Hematopoietic multipotent progenitor cell treated with erythropoietin and hydrocortisone succinate and interleukin-3 and kit ligand, for 15 days (in vitro differentiated cells): ENCODE results near the gene SLTM.
"Not testable (repeated sequence)": the region's sequence is repeated elsewhere in the genome, so short reads cannot be mapped to it uniquely, and the experiment has no call there.

ENCODE experiments used
- DNase-seq: peaks from one replicate; pipeline ENCODE4 v3.0.0-alpha.2; 2015; ENCODE audit warnings: low spot score

The SLTM gene

DNA sequence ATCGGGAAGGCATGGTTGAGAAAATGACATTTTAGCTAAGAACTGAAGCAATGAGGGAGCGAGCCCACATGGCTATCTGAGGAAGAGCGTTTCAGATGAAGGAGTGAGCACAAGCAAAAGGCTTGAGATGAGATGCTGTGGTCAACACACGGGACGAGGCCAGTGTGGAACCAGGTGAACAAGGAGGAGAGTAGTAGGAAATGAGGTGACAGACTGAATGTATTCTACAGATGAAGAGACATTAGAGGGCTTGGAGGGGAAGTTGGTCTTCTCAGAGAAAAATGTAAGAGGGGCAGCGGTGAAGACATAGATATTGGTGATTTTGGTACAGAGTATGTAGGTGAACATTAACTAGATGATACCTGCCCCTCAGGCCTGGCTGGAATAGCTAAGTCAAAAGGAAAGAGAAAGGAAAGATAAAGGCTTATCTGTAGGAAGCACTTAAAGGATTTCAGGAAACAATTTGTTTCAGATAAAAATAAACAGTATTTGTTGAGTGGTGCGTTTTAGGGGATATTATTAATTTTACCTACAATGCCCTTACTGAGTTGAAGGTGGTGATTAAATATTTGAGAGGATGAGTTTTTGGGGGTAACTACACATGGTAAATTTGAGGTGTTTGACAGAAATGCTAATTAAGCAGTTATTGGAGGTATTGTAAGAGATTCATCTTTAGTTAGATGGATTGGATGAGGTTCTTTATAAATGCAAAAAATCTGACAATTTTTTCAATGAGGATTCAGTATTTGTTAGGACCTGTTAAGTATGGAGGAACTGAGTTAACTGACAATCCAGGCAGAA, 57.0 kb downstream of the SLTM start:
- no peak for DNase-seq

DNA sequence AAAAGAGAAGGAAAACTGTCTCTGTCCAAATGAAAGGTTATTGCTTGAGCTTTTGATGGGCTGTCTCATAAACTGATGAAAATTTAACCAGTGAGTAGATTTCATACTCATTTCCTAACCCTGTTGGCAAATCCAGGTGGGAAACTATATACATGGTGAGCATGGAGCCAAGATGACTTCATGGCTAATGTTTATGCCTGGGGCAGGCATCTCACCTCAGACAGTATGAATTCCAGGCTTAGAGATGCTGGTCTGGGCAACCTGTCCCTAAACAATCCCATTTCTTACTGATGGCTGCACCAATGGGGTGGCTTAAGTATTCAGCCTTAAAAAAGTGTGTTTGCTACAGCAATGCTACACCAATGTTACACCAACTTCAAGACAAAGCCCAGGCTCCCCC, 58.1 kb downstream of the SLTM start:
- DNase-seq = no peak

DNA sequence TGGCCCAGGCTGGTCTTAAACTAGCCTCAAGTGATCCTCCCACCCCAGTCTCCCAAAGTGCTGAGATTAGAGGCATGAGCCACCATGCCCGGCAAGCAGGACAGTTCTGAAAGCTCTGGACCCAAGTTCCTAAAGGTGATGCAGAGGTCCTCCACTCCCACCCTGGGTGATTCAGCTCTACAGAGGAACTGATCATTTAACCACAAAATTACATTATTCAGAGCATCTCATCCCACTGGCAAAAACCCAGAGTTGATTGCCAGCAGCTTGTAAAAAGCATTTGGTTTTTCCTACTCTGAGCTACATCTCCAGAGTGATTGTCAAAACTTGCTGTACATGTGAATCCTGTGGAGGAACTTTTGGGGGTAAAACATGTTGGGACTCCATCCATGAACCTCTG, 60.2 kb downstream of the SLTM start:
- DNase-seq = no peak

DNA sequence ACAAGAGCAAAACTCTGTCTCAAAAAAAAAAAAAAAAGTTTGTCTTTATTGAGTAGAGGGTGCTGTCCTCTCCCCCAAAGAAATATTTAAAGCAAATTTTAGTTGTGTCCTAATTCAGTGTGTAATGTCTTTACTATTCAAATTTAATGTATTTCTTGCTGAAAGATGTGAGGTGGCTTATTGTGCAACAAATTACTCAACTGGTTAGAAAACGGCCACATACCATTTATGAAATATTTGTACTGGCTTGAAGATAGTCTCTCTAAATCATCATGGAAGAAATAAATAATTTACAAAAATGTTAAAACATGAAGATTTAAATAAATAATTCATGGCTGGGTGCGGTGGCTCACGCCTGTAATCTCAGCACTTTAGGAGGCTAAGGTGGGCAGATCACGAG, 63.0 kb downstream of the SLTM start:
- DNase-seq = no peak

DNA sequence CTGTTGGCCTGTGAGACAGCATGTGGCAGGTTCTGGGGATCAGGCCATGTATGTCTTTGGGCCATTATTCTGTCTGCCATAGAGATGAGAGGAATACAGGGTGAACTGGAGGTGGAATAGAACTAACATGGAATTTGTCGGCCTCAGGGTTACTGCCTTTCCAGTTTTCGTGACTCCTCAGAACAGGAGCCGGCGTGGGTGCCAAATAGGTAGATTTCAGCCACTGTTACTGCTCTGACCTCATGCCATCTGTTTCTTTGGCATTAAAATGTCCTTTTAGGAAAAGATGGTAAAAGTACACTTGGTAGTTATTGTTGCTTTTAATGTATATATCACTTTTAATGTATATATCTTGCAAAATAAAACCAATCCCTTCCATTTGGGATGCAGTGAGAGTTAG, 65.6 kb downstream of the SLTM start:
- no peak for DNase-seq

DNA sequence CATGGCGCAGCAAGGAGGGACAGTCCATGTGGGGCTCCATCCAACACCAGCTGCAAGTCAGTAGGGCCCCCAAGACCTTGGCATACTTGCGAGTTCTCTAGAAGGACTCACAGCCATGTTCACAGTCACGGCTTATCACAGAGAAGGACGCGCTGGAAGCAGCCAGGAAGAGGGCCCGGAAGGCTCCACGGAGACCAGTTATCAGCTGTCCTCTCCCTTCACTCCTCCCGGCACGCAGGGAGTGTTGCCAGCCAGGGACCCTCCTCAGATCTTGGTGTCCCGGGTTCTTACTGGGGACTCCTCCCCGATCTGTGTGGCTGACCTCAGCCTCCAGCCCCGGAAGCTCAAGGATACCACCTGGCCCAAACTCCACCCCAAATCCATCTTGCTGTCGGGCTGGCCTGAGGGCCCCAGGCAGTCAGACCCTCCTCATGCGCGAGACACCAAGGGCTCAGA, 68.0 kb downstream of the SLTM start:
- no peak for DNase-seq

DNA sequence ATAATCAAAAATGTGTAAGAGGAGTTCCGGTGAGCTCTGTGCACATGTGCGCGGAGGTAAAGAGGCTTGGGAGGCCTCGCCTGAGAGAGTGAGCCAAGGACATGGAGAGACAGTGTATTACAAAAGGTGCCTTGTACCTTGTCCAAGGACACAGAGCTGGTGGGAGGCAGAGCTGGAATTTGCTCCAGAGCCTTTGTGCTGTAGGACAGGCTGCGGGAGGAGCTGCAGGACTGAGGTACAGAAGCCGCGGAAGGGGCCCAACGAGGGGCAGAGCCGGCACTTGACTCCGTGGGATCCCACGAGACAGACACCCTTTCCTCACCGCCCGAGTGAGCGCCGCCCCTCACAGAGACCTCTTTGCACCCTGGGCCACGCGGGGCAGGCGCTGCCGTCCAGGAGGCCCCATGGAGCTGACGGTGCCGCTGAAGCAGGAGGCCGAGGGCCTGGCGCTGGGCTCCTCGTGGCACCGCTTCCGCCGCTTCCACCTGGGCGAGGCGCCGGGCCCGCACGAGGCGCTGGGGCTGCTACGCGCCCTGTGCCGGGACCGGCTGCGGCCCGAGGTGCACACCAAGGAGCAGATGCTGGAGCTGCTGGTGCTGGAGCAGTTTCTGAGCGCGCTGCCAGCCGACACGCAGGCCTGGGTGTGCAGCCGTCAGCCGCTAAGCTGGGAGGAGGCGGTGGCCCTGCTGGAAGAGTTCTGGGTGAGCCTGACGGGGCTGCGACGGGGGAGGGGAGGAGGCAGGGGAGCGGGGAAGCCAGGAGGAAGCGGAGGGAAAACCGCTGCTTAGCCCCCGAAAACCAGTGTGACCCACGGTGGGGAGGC, 68.7 kb downstream of the SLTM start:
- no peak for DNase-seq

DNA sequence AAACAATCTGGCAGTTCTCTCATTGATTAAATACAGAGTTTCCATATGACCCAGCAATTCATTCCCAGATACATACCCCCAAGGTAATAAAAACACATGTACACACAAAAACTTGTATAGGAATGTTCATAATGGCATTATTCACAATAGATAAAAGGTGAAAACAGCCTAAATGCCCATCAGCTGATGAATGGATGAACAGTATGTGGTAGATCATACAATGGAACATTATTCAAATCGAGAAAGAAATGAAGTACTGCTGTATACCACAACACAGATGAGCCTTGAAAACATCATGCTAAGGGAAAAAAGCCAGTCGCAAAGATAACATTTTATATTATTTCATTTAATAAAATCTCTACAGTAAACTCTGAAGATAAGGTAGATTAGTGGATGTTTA, 71.2 kb downstream of the SLTM start:
- DNase-seq = no peak

DNA sequence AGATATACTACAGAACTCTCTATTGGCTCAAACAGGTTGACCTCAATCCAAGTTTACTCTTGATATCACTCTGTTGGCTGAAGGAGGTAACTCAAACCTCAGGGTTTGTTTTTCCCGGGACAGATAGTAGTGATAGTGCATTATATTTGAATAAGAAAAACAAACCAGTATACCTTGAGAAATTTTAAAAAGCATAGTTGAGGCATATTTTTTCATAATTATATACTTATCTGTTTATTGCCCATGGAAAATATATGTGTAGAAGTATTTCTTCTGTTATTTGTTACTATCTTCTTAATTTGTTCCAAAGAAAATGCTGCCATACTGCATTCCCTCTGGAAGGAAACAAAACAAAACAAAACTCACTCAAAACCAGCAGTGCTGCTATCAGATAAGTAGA, 76.9 kb downstream of the SLTM start:
- DNase-seq = not testable (repeated sequence)

DNA sequence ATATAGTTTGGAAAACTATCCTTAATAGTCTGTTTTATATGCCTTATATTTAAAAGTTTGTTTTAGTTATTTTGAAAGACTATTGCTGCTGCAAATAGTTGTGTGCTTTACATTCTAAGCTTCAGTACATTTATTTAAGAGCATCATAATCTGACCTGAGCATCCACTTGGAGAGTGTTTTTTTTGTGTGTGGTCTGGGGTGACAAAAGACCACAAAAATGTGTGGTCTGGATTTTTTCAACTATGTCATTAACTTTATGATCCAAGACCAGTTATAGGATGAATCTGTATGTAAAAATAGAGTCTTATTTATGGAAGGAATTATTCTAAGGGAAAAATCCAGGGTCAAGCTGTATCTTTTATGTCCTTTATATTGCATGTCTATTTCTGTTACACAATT, 77.4 kb downstream of the SLTM start:
- no peak for DNase-seq

DNA sequence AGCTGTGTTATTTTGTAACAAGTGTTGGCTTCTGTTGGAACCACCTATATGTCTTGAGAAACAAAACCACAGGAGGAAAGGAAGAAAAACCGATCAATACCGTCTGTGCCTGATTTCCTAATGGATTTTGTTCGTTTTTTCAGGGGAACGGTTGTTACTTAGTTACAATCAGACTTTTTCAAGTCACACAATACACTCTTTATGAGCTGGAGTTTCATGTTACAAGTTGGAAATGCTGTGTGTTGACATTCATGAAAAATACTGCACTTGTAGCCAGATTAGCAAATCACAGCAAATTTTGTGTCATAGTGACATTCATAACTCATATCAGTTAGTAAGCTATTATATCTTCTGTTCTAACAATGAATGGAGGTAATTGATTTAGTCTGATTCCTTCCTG, 78.9 kb downstream of the SLTM start:
- no peak for DNase-seq

DNA sequence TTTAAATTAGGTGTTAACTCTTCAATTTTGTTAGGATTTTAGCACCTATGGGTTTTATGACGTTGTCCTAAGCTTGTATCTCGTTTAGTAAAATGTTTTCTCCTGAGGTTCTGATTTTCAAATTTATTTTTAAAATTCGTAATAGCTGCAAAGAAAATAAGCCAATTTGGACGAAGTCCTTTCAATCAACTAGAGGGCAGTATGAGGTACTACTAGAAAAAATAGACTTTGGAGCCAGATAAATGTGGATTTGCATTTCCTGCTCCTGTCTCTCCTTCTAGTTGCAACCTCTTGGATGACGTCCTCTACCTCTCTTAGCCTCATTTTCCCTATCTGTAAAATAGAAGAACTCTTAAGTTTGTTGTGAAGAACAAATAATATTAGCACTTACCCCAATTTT, 81.1 kb downstream of the SLTM start:
- DNase-seq = no peak

DNA sequence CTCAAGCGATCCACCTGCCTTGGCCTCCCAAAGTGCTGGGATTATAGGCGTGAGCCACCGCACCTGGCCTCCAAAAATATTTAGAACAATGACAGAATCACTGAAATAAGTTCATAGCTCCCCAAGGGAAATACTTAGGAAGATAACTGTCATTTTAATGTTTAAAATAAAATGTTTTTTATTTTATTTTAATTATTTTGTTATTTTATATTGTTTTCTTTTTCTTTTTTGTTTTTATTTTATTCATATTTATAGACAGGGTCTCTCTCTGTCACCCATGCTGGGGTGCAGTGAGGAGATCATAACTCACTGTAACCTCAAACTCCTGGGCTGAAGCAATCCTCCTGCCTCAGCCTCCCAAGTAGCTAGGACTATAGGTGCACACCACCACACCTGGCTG, 82.3 kb downstream of the SLTM start:
- not testable (repeated sequence) for DNase-seq

DNA sequence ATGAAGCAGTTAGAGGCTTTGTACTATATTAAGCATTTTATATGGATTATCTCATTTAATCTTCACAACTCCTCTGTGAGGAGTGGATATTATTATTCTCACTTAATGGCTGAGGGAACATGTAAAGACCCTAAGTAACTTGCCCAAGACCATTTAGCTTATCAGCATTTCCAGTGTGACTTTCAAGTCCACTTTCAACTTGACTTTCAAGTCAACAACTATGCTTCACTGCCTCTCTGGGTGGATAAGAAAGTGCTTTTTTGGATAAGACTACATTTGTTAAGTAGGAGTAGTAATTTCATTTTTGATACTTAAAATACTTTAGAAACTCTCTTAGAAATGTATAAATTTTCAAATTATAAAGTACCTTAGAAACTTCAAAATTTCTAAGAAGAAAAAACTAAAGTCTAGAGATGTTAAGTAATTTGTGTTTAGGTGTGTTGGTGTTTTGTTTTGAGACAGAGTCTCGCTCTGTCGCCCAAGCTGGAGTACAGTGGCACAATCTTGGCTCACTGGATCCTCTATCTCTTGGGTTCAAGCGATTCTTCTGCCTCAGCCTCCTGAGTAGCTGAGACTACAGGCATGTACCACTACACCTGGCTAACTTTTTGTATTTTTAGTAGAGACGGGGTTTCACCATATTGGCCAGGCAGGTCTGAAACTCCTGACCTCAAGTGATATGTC, 90.6 kb downstream of the SLTM start:
- DNase-seq = no peak

DNA sequence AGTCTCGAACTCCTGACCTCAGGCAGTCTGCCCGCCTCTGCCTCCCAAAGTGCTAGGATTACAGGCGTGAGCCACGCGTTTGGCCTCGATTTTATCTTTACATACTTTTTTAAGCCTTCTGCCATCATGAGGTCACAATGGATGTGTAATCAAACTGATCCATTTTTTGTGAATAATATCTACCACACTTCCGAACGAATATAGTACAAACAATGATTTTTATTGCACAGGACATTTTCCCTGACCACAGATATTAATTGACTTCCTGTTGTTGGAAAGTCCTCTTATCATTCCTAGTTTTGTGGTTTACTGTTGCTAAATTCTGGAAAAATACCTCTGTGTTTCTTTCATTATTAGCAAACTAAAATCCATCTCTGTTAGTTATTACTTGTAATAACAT, 93.4 kb downstream of the SLTM start:
- DNase-seq = no peak

DNA sequence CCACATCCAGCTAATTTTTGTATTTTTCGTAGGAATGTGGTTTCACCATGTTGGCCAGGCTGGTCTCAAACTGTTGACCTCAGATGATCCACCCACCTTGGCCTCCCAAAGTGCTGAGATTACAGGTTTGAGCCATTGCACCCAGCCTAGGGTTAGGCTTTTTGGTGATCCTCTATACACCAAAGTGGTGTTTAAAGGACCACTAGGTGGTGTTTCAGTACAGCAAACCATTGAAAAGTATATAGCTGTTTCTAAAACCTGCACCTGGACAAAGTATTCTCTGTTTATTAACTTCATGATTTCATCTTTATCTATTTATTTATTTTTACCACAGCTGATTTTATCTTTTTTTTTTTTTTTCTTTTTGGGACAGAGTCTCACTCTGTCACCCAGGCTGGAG, 94.0 kb downstream of the SLTM start:
- DNase-seq = no peak

DNA sequence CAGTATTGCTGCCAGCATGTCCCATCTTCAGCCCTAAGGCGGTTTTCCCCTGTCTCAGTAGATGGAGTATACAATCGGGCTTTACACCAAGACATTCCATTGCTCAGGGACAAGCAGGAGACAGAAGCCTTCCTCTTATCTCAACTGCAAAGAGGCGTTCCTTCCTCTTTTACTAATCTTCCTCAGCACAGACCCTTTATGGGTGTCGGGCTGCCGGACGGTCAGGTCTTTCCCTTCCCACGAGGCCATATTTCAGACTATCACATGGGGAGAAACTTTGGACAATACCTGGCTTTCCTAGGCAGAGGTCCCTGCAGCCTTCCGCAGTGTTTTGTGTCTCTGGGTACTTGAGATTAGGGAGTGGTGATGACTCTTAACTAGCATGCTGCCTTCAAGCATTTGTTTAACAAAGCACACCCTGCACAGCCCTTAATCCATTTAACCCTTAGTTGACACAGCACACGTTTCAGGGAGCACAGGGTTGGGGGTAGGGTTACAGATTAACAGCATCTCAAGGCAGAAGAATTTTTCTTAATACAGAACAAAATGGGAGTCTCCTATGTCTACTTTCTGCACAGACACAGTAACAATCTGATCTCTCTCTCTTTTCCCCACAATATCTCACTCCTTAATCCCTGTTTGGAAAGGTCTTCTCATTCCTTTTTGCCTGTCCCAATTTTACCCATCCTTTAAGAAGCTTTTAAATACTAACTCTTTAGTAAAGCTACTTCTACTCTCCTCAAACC, 99.6 kb downstream of the SLTM start:
- not testable (repeated sequence) for DNase-seq

DNA sequence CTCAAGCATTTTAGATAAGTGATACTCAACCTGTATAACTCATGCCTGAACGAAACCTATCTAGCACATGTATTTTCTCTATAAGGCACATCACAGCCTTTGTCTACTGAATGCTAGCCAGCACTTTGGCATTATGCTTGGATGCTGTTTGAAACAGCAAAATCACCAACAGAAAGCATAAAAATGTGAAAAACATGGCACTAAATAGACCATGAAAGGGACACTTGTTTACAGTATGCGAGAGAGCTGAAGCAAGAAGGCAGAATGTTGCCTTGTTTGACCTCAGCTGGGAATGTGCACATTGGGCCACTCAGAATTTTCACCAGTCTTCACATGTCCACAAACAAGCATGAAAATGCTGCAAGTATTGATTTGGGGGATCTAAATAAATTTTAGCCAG, 102.9 kb downstream of the SLTM start:
- DNase-seq = no peak
